Endothelial cell (in vitro differentiated cells): ENCODE data around the gene USP3. TPM values are rescaled to one million over a fixed set of nuclear protein-coding genes. Genes with fewer than 3 reads are reported as not detected.

Source experiments
- DNase-seq: peaks from one replicate; pipeline ENCODE4 v3.0.0; 2021; ENCODE audit warnings: low spot score
- H3K27ac Mint-ChIP-seq: one replicate; pipeline ENCODE4 v1.8.0; 2021; ENCODE audit warnings: mixed read lengths, inconsistent platforms; ENCODE audit not compliant: unreplicated experiment
- H3K27me3 Mint-ChIP-seq: one replicate; pipeline ENCODE4 v1.8.0; 2021; ENCODE audit warnings: mild to moderate bottlenecking, moderate library complexity, mixed read lengths, inconsistent platforms; ENCODE audit not compliant: unreplicated experiment
- H3K36me3 Mint-ChIP-seq: one replicate; pipeline ENCODE4 v1.8.0; 2021; ENCODE audit warnings: mild to moderate bottlenecking, low read depth, mixed read lengths, inconsistent platforms; ENCODE audit not compliant: unreplicated experiment
- H3K4me1 Mint-ChIP-seq: one replicate; pipeline ENCODE4 v1.8.0; 2021; ENCODE audit warnings: mild to moderate bottlenecking, mixed read lengths, inconsistent platforms; ENCODE audit not compliant: unreplicated experiment
- H3K4me3 Mint-ChIP-seq: one replicate; pipeline ENCODE4 v1.8.0; 2021; ENCODE audit warnings: mild to moderate bottlenecking, mixed read lengths, inconsistent platforms; ENCODE audit not compliant: unreplicated experiment
- H3K9me3 Mint-ChIP-seq: one replicate; pipeline ENCODE4 v1.8.0; 2021; ENCODE audit warnings: mixed read lengths, inconsistent platforms; ENCODE audit not compliant: unreplicated experiment
- total RNA-seq: library from RNA; stranded (reverse); fragmentation: NEBNext Ultra II Directional; extraction: Animal tissue kit (Norgen Biotek cat#: 25700); gene quantifications from one replicate; pipeline ENCODE4 v1.2.1, GENCODE V29; 2021; ENCODE audit not compliant: unreplicated experiment
- TF ChIP-seq, protein P1 (sequence below): fragments of 200-600 bp; sonication (generic); IDR thresholded peaks from one replicate; pipeline ENCODE4 v1.5.0; 2021; ENCODE audit warnings: antibody characterized with exemption; ENCODE audit not compliant: unreplicated experiment

Gene USP3
- total RNA-seq, 1 donor from 2014 or later, result 33.5 TPM

DNA sequence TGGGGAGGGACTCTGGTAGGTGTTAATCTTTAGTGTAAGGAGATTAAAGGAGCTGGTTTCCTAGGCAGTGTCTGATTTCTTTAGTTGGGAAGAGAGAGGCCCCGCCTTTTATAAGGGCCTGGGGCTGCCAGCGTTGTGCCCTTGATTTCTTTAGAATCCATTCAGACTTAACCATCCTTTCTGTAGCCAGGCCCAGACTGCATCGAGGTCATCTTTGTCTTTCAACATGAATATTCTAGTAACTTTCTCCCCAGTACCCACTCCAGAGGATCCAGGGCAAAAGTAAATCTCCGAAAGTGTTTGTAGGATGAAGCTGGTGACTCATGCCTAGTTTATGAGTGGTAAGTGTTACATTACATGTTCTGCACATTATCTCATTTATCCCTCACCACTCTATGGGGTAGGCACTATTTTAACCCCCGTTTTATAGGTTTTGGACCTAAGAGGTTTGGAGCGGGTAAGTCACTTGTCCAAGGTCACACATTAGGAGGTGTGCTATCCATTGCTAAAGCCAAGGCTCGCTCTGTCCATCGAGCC, 11.8 kb upstream of the USP3 start:
- Mint-ChIP-seq H3K4me3 (no peak overlapping the region), H3K27me3 (peaks cover 3% of the 10 kb centered on the region)
- TF ChIP-seq, protein P1, sequence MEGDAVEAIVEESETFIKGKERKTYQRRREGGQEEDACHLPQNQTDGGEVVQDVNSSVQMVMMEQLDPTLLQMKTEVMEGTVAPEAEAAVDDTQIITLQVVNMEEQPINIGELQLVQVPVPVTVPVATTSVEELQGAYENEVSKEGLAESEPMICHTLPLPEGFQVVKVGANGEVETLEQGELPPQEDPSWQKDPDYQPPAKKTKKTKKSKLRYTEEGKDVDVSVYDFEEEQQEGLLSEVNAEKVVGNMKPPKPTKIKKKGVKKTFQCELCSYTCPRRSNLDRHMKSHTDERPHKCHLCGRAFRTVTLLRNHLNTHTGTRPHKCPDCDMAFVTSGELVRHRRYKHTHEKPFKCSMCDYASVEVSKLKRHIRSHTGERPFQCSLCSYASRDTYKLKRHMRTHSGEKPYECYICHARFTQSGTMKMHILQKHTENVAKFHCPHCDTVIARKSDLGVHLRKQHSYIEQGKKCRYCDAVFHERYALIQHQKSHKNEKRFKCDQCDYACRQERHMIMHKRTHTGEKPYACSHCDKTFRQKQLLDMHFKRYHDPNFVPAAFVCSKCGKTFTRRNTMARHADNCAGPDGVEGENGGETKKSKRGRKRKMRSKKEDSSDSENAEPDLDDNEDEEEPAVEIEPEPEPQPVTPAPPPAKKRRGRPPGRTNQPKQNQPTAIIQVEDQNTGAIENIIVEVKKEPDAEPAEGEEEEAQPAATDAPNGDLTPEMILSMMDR, result no peak

DNA sequence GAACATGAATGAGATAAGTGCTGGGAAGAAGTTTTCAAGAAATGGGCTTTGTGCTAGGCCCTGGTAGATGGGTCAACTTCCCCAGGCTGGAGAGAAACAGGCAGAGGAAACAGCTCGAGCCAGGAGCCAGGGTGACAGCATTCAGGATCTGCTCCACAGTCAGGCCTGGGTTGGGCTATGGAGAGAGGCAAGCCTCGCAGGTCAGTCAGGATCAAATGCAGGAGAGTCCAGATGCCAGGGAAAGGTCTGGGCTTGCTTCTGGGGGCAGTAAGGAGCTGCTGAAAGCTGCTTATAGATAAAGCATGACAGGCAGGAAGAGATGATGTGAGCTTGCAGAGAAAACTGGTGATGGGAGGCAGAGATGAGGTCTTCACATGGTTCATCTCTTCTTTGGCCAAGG, 11.0 kb upstream of the USP3 start:
- peaks cover 12% of the 10 kb centered on the region for H3K4me1 Mint-ChIP-seq
- peak overlapping the region; percentile 11 for H3K4me3 Mint-ChIP-seq
- no peak for DNase-seq
- H3K27me3 Mint-ChIP-seq, result peaks cover 3% of the 10 kb centered on the region
- TF ChIP-seq, protein P1, result no peak
- no peak overlapping the region for H3K27ac Mint-ChIP-seq
- H3K36me3 Mint-ChIP-seq, result no peaks in the 10 kb centered on the region
- no peaks in the 10 kb centered on the region for H3K9me3 Mint-ChIP-seq

More for the DNA sequence above, 11.8 kb upstream of the USP3 start:
- no peak for DNase-seq
- Mint-ChIP-seq H3K9me3 (no peaks in the 10 kb centered on the region), H3K4me1 (peaks cover 12% of the 10 kb centered on the region), H3K27ac (no peak overlapping the region), H3K36me3 (no peaks in the 10 kb centered on the region)

DNA sequence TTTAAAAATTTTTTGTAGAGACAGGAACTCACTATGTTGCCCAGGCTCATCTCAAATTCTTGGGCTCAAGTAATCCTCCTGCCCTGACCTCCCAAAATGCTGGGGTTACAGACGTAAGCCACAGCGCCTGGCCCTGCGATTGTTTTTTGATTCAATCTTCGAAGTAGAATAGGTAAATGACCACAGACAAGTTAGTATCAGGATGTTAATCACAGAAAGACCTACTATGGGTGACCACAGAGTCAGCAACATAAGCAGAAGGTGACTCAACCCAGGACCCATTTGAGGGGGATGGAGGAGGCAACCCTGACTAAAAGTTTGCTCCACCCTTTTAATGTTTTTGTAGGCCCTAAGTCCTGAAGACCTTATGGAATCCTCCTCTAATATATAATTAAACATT, 10.0 kb upstream of the USP3 start:
- Mint-ChIP-seq H3K4me1 (peaks cover 12% of the 10 kb centered on the region), H3K4me3 (no peak overlapping the region), H3K27me3 (peaks cover 3% of the 10 kb centered on the region), H3K36me3 (no peaks in the 10 kb centered on the region), H3K27ac (no peak overlapping the region), H3K9me3 (no peaks in the 10 kb centered on the region)
- no peak for DNase-seq
- TF ChIP-seq, protein P1, result no peak

DNA sequence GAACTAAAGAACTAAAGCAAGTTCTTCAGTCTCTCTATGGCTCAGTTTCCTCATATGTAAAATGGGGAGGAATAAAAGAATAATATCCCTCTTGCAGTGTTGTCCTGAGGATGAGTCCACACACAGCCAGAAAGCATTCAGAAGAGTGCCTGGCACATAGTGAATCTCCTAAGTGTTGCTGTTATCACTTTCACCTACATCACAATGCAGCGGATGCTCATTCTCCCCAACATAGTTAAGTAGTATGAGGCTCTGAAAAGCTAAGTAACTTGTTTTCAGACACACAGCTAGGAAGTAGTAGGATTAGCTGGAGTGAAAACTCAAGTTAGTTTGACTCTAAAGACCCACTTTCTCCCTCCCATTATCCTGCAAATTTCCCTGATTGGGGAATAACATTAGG, 9.1 kb upstream of the USP3 start:
- Mint-ChIP-seq H3K36me3 (no peaks in the 10 kb centered on the region), H3K9me3 (no peaks in the 10 kb centered on the region), H3K4me1 (peaks cover 12% of the 10 kb centered on the region), H3K27me3 (peaks cover 2% of the 10 kb centered on the region), H3K27ac (no peak overlapping the region), H3K4me3 (no peak overlapping the region)
- TF ChIP-seq, protein P1, result no peak
- DNase-seq, result no peak

DNA sequence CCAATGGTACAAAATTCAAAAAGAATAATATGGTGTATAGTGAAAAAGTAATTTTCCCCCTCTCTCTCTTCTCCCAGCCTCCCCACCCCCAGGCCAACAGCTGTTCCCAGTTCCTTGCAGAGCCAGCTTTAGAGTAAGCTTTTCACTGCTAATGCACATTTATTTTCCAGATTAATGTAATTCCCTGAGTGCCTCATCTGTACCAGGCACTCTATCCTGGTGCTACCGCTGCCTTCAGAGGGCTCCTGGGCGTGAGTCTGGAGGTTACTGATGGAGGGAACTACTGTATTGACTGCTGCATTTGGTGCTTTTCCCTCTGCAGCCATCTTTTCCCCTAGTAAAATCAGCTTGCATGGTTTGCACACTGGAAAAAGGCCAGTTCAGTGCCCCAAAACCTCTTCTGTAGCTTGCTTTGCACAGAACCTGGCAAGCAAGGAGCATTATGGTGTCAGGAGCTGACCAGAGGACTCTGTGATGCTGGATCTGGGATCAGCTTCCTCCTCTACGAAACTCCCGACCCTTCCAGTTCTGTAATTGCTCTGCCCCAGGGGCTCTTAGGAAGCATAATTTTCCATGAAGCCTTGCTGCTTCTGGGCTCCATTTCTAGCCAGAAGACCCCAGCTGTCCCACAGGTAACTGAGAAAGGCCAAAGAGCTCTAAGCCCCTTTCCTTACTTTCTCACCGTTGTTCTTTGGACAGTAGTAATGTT, 8.5 kb upstream of the USP3 start:
- Mint-ChIP-seq H3K4me1 (peaks cover 13% of the 10 kb centered on the region), H3K36me3 (no peaks in the 10 kb centered on the region), H3K4me3 (no peak overlapping the region)

More for the DNA sequence above, 8.5 kb upstream of the USP3 start:
- peaks cover 2% of the 10 kb centered on the region for H3K27me3 Mint-ChIP-seq
- H3K27ac Mint-ChIP-seq, result no peak overlapping the region
- DNase-seq, result no peak
- H3K9me3 Mint-ChIP-seq, result no peaks in the 10 kb centered on the region
- TF ChIP-seq, protein P1, result no peak
